Measurements from ENCODE around the gene PRPF40A.

The PRPF40A gene

DNA sequence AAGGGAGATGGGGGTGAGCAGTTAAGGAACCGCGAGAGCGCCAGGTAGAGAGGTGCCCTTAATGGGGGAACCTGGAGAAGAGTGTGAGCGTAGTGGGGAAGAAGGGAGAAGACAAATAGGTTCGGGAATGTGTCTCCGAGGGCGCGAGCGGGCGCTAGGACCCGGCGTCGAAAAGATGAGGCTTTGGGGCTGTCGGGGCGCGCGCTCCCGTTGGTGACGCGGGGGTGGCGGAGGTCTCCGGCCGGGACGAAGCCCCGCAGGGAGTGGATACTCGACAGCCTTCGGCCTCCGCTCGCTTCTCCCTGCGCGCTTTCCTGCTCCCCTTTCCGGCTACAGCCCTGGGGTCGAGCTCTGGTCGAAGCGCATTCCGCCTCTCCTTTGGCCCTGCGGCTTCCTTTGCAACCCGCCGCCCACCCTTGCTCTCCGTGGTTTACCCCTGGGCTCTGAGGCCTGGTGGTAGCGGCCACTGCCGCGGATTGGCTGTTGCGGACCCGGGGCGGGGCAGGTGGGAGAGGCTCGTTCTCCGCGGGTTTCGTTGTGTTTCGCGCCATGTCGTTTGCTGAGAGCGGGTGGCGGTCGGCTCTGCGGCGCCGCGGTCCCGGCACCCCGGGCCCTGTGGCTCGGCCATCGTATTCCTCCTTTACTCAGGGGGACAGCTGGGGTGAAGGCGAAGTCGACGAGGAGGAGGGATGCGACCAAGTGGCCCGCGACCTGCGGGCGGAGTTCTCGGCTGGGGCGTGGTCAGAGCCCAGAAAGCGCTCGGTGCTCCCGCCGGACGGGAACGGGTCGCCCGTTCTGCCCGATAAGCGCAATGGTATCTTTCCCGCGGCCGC lies 1.0 kb upstream of the PRPF40A start, which contains the start of gene ARL6IP6:
Gene ARL6IP6 (plus strand): TSS at position 545 of the 833 bp plus-strand sequence. CDS start 5 bp downstream, at position 550.
- DNase-seq, result peak; percentile 91

DNA sequence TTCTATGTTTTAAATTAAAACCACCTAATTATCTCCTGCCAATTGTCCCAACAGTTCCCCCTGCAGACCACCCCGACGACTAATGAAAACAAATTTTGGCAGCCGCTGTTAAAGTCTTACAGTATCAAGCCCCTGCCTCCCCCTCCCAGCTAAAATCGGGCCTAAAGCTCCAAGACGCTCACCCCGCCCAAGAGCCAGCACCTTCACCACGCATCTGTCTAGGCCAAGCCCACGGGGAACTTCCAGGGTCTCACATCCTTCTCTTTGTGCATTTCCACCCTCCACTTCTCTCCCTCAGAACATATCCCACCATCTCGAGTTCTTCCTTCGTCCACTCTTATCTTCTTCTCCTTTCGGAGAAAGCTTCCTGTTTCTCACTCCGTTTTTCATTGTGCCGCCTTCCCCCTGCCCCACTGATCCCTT lies 445 bp downstream of the PRPF40A start:
- no peak for DNase-seq

DNA sequence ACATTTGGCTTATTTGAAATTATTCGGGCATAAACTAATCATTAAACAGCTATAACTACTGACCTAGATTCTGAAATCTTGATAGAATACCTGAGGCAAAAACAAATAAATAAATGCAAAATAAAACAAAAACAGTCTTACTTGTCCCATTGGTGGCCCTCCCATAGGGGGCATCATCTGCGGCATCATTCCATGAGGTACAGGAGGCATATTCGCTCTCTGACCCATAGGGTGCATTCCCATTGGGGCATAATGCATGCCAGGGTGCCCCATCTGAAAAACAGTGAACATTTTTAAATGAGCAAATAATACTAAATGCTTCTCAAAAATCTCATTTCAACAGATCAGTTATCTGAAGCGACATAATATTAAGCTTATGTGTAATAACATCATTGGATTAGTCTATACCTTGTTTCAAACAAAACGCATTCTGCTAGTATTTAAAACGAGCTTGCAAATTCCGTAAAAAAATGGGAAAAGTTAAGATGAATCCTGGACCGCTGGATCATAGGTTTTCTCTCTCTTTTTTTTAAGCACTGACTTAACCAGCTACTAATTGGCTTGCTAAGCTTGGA lies 1.3 kb downstream of the PRPF40A start:
- DNase-seq, result peak; percentile 27

DNA sequence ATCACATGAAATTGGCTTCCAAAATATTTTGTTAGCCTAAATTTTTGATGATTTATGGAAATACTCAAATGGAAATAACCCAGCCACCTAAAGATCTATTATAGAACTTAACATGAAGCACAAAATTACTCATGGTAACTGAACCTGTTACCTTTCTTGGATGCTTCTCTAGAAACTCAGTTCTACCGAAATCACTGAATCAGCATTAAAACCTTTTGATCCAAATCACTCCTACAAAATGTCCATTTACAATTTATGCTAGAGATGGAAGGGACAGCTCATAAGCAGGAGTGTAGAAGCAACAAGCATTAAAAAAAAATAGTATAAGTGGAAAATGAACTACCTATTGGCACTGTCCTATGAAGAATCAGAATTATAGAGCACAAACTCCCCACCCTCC lies 2.1 kb downstream of the PRPF40A start:
- DNase-seq, result no peak

DNA sequence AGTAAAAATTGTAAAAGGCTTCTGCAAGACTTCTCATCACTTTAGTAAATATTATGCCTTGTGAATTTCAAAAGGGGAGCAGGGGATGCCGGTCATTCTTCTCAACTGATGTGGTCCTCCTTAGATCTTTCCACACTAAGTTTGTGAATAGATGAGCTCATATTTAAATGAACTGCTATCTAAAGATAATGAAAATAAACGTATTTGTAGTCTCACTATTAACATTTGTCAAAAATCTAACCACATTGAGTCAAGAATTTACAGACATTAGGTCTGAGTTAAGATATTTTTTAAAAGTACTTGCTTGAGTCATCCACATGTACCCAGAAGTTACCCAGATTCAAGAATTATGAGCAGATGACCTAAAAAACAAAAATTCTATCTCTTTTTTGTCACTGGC lies 6.5 kb downstream of the PRPF40A start:
- DNase-seq, result no peak

DNA sequence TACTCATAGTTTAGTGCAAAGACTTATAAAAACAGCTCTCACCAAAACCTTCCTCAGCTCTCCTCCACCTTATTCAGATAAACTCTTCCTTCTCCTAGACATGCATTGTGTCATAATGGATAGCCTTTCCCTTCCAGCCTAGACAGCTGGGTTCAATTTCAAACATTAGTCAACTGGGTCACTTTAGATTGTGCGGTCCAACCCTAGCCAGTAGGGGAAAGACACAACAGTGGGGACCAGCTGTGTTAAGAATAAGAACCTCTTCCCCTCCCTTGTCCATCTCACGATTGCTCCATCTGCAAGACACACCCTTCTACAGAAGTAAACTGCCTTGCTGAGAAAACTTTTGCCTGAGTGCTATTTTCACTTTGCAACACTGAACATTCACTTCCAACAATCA lies 8.5 kb downstream of the PRPF40A start:
- DNase-seq, result no peak

DNA sequence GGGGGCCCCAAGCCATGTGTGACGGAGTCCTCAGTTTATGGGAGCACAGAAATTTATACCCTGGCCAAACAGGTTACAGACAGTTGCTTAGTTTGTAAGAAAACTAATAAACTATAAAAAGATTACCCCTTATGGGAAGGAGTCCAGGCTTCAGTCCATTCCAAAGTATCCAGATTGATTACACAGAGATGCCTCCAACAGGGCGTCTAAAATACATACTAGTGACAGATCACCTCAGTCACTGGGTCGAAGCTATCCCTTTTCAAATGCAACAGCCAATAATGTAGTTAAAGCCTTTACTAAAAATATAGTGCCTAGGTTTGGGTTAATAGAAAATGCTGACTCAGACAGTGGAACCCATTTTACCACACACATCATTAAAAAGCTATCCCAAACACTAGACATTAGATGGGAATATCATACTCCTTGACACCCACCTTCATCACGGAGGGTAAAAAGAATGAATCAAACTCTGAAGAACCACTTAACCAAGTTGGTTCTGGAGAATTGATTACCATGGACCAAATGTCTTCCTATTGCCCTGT lies 10.7 kb downstream of the PRPF40A start:
- no peak for DNase-seq

DNA sequence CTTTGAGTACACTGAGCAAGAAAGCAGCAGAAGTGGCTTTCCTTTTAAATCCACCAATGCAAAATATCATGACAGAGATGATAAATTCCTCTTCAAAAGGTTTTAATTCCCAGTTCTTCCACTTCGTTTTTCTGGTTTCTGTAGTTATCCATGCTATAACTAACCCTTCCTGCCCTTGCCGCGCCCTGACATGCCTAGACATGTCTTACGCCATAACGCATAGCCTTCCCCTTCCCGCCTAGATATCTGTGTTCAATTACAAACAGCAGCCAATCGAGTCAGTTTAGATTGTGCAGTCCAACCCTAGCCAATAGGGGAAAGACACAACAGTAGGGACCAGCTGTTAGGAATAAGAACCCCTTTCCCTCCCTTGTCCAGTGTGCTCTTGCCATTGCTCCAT lies 16.1 kb downstream of the PRPF40A start:
- no peak for DNase-seq

DNA sequence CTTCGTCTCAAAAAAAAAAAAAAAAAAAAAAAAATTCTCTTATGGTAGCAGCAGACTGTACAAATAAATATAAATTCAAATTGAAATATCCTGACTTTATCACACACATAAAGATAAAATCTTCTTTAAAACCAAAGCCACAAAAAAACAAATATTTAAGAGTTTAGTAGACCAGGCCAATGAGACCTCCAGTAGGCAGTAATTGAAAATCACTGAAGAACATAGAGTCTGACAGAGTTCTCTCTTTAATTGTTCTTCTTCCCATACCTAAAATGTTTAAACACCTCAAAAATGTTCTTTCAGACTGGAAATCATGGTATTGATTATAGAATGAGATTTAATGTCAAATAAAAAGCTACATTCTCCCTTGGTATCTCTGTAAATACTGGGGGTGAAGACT lies 20.8 kb downstream of the PRPF40A start:
- DNase-seq, result peak; percentile 24

DNA sequence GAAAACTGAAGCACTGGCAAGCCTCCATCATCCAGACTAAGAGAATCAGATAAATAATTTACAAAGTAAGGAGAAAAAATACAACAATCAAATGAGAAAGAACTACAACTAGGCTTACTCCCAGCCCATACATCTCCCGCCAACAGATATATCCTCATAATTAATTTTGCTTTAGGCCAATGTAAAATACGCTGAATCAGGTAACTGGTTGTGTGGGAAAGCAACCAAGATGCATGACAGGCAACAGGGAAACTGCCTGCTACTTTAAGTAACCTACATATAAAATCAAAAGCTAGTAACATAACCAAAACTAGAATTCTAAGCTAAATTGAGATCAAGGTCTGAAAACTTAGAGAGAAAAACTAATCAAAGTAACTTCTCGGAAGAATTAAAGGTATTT lies 21.5 kb downstream of the PRPF40A start:
- DNase-seq, result no peak

DNA sequence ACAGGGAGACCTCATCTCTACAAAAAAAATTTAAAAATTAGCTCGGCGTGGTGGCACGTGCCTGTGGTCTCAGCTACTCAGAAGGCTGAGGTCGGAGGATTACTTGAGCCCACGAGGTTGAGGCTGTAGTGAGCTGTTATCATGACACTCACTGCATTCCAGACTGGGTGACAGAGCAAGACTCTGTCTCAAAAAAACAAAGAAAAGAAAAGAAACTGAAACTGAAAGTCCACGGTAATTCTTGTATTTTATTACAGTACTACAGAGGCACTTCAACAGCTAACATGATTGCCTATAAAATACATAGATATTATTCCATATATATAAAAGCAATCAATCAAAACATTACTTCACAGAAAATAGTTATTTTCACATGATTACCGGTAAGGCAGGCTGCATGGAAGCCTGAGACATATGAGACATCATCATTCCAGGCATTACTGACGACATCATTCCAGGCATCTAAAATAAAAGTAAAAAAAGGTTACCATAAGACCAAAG lies 23.1 kb downstream of the PRPF40A start:
- DNase-seq, result peak; percentile 82

DNA sequence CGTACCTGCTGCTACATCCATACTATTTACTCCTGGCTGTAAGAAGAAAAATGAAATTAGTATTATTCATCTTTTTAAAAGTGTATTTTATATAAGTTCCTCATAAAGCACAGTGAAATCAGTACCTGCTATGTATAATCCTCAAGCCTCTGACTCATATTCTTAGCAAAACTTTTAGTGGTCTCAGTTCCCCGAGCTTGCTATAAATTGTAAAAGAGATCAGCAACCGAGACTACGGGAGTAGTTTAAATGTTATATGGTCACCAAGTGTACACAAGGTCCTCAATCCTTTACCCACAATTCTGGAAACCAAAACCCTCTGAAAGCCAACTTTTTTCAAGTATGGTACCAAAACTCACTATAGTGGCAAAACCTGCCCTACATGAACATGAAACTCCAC lies 24.2 kb downstream of the PRPF40A start:
- DNase-seq, result no peak

DNA sequence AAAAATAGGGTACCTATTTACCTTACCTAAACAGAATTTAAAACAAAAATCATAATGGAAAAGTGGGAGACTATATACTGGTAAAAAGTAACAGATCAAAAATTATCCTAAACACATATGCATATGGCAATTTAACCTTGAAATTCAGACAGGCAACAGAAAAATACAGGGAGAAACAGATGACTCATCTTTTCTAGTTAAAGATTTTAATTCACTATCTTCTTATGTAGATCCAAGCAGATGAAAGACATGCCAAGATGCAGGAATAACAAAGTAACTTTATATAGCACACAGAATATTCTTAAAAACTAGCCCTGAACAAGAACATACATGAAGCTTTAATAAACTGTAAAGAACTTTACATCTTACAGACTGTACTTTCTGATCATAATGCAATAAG lies 30.9 kb downstream of the PRPF40A start:
- no peak for DNase-seq

DNA sequence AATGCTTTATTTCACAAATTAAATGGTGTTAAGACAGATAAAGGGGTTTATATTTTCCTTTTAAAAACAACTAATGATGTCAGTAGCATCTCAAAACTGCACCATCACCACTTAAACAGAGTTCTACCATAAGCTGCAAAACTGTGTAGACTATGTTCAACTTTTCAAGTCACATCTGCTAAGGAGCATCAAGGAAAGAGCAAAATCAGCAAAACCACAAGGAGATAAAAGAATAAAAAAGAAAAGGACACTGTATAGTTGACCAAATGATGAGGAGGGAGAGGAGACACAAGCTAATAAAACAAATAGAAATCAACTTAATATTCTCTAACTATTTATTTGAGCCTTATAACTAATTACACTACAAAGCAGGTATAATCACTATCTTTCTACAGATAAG lies 33.9 kb downstream of the PRPF40A start:
- no peak for DNase-seq

DNA sequence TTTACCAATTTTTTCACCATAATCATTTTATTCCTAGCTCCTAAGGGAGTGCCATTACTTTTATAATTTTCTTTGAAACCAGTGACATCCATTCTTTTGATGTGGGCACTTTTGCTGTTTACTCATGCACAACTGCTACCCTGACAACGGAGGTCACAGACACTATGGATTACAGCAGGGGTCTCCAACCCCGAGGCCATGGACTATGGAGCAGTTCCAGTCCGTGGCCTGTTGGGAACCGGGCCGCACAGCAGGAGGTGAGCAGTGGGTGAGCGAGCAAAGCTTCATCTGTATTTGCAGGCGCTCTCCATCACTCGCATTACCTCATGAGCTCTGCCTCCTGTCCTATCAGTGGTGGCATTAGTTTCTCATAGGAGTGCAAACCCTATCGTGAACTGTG lies 34.6 kb downstream of the PRPF40A start:
- no peak for DNase-seq

DNA sequence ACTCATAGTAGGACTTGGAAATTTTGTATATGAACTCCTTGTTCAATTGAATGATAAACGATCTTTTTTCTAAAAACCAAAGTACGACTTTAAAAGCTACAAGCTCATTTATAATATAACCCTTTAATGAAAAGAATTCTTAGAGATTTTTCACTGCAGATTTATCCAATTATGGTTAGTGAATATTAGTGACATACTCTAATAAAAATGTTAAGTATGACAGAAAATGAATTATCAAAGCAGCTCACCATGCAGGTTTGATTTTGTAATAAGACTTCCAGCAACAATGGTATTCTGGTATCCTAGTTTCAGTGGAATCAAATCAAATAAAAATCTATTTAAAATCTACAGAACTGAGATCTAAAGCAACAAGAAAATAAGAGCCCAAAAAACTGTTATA lies 38.5 kb downstream of the PRPF40A start:
- DNase-seq, result no peak

DNA sequence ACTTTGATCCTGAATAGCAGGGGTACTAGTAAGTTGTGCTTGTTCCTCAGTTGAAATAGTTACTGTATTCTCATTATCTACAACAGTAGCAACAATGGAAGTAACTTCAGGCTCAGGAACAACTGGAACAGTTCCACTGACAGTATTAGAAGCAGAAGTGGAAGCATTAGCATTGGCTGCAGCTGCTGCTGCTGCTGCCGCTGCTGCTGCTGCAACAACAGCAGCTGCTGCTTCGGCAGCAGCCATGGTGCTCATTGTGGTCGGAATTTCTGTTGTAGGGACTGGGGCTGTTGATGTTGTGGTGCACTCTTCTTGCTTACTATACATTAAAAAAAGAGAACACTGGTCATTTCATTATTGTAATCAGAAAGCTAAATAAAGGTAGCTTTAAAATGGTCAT lies 40.8 kb downstream of the PRPF40A start:
- DNase-seq, result no peak

DNA sequence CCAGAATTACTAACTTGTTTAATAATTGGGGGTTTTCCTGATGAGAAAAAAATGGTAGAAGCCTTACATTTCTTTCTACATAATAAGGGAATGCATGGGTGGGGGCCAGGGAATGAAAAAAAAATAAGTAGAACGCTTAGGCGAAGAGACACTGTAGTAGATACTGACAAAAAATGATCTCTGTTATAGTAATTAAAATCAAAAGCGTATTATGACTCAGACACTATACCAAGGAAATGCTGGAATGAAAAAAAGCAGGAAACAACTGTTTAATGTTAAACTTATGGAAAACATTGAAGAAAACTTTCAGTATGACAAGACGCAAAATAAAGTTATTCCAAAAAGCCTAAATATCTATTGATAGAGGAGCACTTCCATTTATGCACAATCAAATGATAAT lies 42.9 kb downstream of the PRPF40A start:
- DNase-seq, result no peak

DNA sequence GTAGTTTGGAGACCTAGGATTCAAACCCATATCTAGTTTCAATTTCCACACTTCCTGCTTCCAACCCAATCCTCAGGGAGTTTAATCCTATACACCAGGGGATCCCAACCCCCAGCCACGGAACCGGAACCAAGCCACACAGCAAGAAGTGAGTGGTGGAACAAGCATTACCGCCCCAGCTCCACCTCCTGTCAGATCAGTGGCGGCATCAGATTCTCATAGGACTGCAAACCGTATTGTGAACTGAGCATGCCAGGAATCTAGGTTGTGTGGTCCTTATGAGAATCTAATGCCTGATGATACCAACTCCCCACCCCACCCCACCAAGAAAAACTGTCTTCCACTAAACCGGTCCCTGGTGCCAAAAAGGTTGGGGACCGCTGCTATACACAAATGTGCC lies 52.5 kb downstream of the PRPF40A start:
- no peak for DNase-seq

DNA sequence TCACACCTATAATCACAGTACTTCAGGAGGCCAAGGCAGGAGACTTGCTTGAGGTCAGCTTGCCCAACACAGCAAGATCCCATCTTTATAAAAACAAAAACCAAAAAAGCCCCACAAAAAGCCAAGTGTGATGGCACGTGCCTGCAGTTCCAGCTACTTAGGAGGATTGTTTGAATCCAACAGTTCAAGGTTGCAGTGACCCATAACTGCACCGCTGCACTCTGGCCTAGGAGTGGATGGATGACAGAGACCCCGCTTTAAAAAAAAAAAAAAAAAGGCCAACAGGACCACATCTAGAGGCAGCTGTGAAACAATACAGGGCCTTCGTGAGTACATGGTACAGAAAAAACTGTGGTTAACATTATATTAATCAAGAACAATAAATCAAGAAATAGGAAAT lies 56.2 kb downstream of the PRPF40A start:
- DNase-seq, result no peak

DNA sequence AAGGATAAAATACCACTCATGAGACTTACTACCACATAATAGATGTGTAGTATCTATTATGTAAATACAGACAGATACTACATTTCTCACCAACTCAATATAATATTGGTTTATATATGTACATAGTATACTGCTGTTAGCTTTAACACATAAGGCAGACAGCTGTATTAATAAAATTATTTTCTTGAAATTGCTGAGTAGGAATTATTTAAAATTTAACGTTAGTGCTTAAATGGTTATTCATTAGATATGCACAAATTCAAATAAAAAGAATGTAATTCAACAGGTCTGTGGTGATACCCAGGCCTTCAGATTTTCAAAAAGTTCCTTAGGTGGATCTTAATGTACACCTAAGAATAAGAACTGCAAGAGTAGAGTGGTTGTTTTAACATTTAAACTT lies 59.0 kb downstream of the PRPF40A start:
- DNase-seq, result no peak

DNA sequence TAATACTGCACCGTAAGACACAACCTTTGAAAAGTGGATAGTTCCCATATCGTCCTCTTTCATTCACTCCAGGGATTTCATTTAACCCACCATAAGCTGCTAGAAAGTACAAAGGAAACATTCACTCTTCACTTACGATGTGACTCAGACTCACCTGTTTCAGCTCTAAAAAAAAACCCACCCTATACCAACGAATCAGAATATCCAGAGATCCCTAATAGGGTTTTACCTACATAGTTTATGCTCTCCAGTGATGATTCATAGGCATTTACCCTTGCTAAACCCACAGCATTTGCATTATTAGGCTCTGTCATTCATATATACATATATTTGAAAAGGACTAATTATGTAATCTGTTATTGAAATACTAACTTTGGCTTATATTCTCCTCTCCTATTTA lies 60.2 kb downstream of the PRPF40A start:
- DNase-seq, result no peak

DNA sequence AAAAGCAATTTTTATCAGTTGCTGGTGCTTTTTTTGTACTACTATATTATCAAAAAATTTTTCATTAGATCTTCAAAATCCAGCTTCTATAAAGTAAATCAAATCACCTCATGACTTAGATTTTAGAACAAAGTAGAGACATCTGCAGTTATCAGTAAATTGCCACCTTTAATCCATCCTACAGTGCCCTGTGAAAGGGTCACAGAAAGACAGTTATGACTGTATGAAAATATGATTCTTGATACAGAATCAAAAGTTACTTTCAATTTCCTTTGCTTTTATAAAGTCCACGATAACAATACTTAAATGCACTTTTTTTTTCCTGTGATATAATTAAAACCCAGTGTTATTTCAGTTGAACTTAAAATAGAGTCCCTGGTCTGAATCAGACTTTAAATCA lies 61.4 kb downstream of the PRPF40A start:
- no peak for DNase-seq

DNA sequence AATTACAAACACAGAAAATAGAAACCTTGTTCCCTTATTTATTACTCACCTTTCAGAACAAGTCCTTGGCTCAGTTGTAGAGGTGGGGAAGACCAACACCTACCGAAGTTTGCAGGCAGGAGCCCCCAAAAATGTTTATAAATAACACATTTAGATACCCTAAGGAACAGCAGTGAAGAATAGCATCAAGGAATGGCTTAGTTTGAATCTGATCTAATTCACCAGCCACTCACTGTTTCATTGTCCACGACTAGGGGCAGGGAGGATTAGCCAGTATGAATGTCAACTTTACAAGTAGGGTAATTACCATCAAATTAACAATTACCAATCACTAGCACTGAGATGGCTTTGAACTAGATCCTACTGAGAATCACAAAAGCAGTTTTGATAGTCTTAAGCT lies 65.4 kb downstream of the PRPF40A start:
- no peak for DNase-seq
